Stimulated activated effector memory CD8-positive, alpha-beta T cell treated with anti-CD3 and anti-CD28 coated beads, Interleukin-12 subunit alpha, Interleukin-12 subunit beta, amount 100 ng/mL, for 72 hours (primary cell): ENCODE results near the gene PPM1B.

ENCODE experiments used
- ATAC-seq: fragments of 150-1000 bp; cut with Tn5 transposase; 2 replicates; pipeline ENCODE4 v1.10.0; 2021
- DNase-seq, 2 donors: peaks; one replicate each; pipeline ENCODE4 v3.0.0; 2021 to 2022; ENCODE audit warnings: low spot score in 2 of 2
- H3K27ac Mint-ChIP-seq: one replicate; pipeline ENCODE4 v1.8.0; 2022; ENCODE audit warnings: mild to moderate bottlenecking, mixed read lengths
- H3K36me3 Mint-ChIP-seq: one replicate; pipeline ENCODE4 v1.8.0; 2022; ENCODE audit warnings: mild to moderate bottlenecking, mixed read lengths
- H3K4me1 Mint-ChIP-seq: one replicate; pipeline ENCODE4 v1.8.0; 2022; ENCODE audit warnings: mixed read lengths
- H3K4me3 Mint-ChIP-seq: one replicate; pipeline ENCODE4 v1.8.0; 2022; ENCODE audit warnings: mild to moderate bottlenecking, mixed read lengths
- H3K9me3 Mint-ChIP-seq: one replicate; pipeline ENCODE4 v1.8.0; 2022; ENCODE audit warnings: mixed read lengths

Gene PPM1B

DNA sequence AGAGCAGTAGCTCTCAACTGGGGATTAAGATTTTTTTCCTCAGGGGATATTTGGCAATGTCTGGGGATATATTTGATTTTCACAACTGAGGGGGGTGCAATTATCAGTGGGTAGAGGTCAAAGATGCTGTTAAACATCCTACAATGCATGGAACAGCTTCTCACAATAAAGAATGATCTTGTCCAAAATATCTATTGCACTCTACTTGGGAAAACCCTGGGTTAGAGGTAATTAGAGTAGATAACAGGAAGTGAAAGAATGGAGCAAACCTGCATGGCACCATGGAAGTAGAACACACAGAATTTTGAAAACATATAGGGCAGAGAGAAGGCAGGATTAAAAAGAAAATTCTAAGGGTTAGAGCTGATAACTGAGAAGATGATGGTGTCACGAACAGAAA is 26.4 kb upstream of the PPM1B start:
- no peak overlapping the region for H3K4me3 Mint-ChIP-seq
- H3K9me3 Mint-ChIP-seq: no peaks in the 10 kb centered on the region
- no peak for DNase-seq
- no peaks in the 10 kb centered on the region for H3K36me3 Mint-ChIP-seq
- H3K27ac Mint-ChIP-seq: no peak overlapping the region
- H3K4me1 Mint-ChIP-seq: peaks cover 4% of the 10 kb centered on the region
- ATAC-seq: no peak

GRCh38 chr2:44143701-44144100 is 25.0 kb upstream of the PPM1B start:
- peaks cover 4% of the 10 kb centered on the region for H3K4me1 Mint-ChIP-seq
- no peaks in the 10 kb centered on the region for H3K36me3 Mint-ChIP-seq
- no peak overlapping the region for H3K27ac Mint-ChIP-seq
- no peaks in the 10 kb centered on the region for H3K9me3 Mint-ChIP-seq
- DNase-seq (no peak), ATAC-seq (no peak)
- no peak overlapping the region for H3K4me3 Mint-ChIP-seq

DNA sequence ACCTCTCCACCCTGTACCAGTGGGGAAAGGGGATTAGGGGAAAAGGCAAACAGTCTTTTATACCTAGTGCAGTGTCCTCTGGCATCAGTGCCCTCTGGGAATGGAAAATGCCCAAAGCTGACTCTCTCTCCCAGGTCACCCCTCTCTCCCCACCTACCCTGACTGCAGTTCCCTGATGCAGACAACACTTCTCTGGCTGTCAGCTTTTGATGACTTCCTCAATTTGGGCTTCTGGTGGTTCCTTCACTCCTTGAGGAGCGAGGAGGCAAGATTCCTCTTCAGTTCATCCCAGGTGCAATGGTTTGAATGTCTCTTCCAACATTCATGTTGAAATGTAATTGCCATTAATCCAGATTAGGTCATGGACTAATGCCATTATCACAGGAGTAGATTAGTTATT is 19.7 kb upstream of the PPM1B start:
- no peaks in the 10 kb centered on the region for H3K4me1 Mint-ChIP-seq
- no peaks in the 10 kb centered on the region for H3K36me3 Mint-ChIP-seq
- no peak overlapping the region for H3K27ac Mint-ChIP-seq
- H3K4me3 Mint-ChIP-seq: no peak overlapping the region
- DNase-seq: no peak
- H3K9me3 Mint-ChIP-seq: no peaks in the 10 kb centered on the region
- ATAC-seq: no peak

DNA sequence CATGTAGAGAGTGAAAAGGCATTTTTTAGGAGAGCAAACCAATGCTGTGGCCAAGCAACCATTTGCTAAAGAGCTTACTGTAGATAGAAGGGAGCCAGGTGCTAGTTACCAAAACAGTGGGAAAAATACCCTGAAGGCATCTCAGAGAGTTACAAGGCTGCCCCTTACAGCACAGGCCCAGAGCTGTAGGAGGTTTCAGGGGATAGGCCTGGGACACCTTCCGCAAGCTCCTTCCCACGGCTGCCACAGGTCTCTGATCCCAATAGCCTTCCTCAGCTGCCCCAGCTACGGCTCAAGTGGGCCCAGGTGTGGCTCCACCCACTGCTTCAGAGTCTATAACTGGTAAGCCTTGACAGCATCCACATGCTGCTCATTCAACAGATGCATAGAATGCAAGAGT is 18.2 kb upstream of the PPM1B start:
- H3K9me3 Mint-ChIP-seq: no peaks in the 10 kb centered on the region
- no peaks in the 10 kb centered on the region for H3K36me3 Mint-ChIP-seq
- no peak overlapping the region for H3K27ac Mint-ChIP-seq
- H3K4me3 Mint-ChIP-seq: no peak overlapping the region
- DNase-seq: no peak
- no peaks in the 10 kb centered on the region for H3K4me1 Mint-ChIP-seq
- ATAC-seq: no peak

GRCh38 chr2:44152865-44153669 is 15.6 kb upstream of the PPM1B start:
- H3K27ac Mint-ChIP-seq: no peak overlapping the region
- H3K4me1 Mint-ChIP-seq: no peaks in the 10 kb centered on the region
- ATAC-seq (no peak), DNase-seq (no peak)
- no peaks in the 10 kb centered on the region for H3K36me3 Mint-ChIP-seq
- H3K4me3 Mint-ChIP-seq: no peak overlapping the region
- H3K9me3 Mint-ChIP-seq: no peaks in the 10 kb centered on the region

DNA sequence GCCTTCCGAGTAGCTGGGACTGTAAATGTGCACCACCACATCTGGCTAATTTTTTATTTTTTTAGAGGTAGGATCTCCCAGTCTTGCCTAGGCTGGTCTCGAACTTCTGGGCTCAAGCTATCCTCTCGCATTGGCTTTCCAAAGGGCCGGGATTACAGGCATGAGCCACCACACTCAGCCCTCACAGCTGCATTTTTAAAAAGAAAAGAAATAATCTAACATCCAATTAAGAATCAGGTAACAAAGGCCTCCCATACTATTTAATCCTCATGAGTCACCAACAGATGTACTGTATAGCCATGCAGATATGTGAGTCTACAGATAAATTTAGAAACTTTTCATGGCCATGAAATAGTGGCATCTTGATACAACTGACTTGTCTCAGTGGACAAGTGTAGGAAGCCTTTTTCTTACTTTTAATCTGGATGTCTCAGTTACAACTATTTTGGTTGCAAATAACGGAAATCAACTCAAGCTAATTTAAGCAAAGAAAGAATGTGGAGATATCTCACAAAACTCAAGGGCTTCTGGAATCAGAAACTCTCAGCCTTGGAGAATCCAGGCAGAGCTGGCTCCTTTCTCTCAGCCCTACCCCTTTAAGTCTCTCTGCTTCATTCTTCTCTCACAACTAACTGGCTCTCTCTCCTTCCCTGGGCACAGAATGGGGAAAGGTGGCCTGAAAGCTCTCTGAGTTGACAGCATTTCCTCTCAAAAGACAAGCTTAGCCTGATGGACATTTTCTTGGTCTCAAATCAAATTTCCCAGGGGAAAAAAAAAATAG is 12.8 kb upstream of the PPM1B start:
- no peak for DNase-seq

GRCh38 chr2:44163777-44164176 is 4.9 kb upstream of the PPM1B start:
- DNase-seq (no peak), ATAC-seq (no peak)
- Mint-ChIP-seq H3K4me3 (no peak overlapping the region), H3K4me1 (peaks cover 9% of the 10 kb centered on the region), H3K27ac (no peak overlapping the region), H3K9me3 (no peaks in the 10 kb centered on the region), H3K36me3 (peaks cover 13% of the 10 kb centered on the region)

More for the DNA sequence above, 12.8 kb upstream of the PPM1B start:
- Mint-ChIP-seq H3K36me3 (no peaks in the 10 kb centered on the region), H3K9me3 (no peaks in the 10 kb centered on the region), H3K4me1 (no peaks in the 10 kb centered on the region), H3K27ac (no peak overlapping the region), H3K4me3 (no peak overlapping the region)
- ATAC-seq: no peak

DNA sequence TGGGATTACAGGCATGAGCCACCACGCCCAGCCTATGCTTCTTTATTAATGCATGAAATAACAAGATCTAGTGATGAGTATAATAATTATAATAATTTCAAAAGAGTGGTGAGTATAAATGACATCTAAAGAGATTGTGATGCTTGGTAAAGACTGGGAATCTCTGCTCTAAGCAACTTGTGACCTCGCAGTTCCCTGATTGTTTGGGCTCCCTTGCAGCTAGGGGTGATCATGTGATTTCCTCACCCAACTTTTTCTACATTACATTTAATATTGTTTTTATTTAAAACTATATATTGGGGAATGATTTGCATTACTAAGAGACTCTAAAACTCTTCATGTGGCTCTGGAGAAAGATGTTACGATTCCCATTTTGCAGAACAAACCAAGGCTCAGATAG is 4.1 kb upstream of the PPM1B start:
- ATAC-seq: no peak
- no peaks in the 10 kb centered on the region for H3K9me3 Mint-ChIP-seq
- no peak overlapping the region for H3K27ac Mint-ChIP-seq
- peaks cover 20% of the 10 kb centered on the region for H3K36me3 Mint-ChIP-seq
- DNase-seq: no peak
- no peak overlapping the region for H3K4me3 Mint-ChIP-seq
- peaks cover 9% of the 10 kb centered on the region for H3K4me1 Mint-ChIP-seq

- H3K4me3 Mint-ChIP-seq: no peak overlapping the region
These were observed 2.6 kb upstream of the PPM1B start for GRCh38 chr2:44166096-44166495.

GRCh38 chr2:44167311-44167907 is 1.3 kb upstream of the PPM1B start:
- ATAC-seq (no peak), DNase-seq (no peak)
- Mint-ChIP-seq H3K27ac (peak overlapping the region; percentile 99), H3K4me3 (peak overlapping the region; percentile 79), H3K9me3 (no peaks in the 10 kb centered on the region), H3K4me1 (peaks cover 26% of the 10 kb centered on the region), H3K36me3 (peaks cover 29% of the 10 kb centered on the region)

More at GRCh38 chr2:44166096-44166495, 2.6 kb upstream of the PPM1B start:
- Mint-ChIP-seq H3K4me1 (peaks cover 20% of the 10 kb centered on the region), H3K9me3 (no peaks in the 10 kb centered on the region), H3K36me3 (peaks cover 23% of the 10 kb centered on the region), H3K27ac (no peak overlapping the region)
- ATAC-seq: no peak
- DNase-seq: no peak

GRCh38 chr2:44167908-44168680 is 581 bp upstream of the PPM1B start:
- peak; percentile 81 to 95 for DNase-seq
- peak overlapping the region; percentile 79 for H3K4me3 Mint-ChIP-seq
- H3K36me3 Mint-ChIP-seq: peaks cover 29% of the 10 kb centered on the region
- ATAC-seq: peak; percentile 88
- peak overlapping the region; percentile 99 for H3K27ac Mint-ChIP-seq
- no peaks in the 10 kb centered on the region for H3K9me3 Mint-ChIP-seq
- H3K4me1 Mint-ChIP-seq: peaks cover 33% of the 10 kb centered on the region

DNA sequence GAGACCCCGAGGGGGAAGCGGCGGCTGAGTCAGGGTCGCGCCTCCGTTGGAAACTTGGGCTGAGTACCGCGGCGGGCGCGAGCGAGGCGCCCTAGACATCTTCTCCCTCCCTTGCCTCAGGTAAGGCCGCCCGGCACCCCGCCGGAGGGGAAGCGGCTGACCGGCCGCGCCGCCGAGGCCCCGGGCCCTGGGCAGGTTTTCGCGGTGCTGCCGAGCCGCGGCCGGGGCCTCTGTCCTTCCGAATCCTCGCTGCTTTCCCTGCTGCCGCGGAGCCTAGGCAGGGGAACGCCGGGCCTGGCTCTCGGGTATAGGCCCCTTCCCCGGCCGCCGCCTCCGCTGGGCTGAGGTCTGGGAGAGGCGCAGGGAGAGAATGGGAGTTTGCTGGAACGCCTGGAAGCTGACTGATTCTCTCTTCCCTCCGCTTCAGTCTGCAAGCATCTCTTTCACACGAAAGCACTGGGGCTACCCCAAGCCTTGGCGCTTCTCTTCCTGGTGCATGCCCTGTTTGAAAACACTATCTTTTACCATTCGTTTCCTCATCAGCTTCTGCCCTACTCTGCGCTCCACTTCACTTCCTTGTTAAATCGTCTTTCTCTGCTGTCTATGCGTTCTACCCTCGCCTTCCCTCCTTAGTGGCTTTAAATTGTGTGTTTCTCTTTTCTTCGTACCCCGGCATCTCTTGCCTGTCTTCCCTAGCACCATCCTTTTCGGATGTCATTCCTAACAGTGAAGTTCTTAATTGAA is 652 bp downstream of the PPM1B start:
- Mint-ChIP-seq H3K9me3 (no peaks in the 10 kb centered on the region), H3K36me3 (peaks cover 29% of the 10 kb centered on the region), H3K4me3 (peak overlapping the region; percentile 79), H3K4me1 (peaks cover 34% of the 10 kb centered on the region), H3K27ac (peak overlapping the region; percentile 99)
- DNase-seq (peak; percentile 47 to 84), ATAC-seq (peak; percentile 27)

GRCh38 chr2:44170311-44170717 is 1.6 kb downstream of the PPM1B start:
- Mint-ChIP-seq H3K4me3 (peak overlapping the region; percentile 79), H3K36me3 (peaks cover 37% of the 10 kb centered on the region), H3K9me3 (no peaks in the 10 kb centered on the region), H3K4me1 (peaks cover 44% of the 10 kb centered on the region), H3K27ac (peak overlapping the region; percentile 99)
- no peak for DNase-seq
- ATAC-seq: no peak

- ATAC-seq: no peak
- Mint-ChIP-seq H3K27ac (peak overlapping the region; percentile 99), H3K36me3 (peaks cover 43% of the 10 kb centered on the region), H3K4me3 (peak overlapping the region; percentile 79), H3K9me3 (no peaks in the 10 kb centered on the region), H3K4me1 (peaks cover 51% of the 10 kb centered on the region)
- no peak for DNase-seq
These were observed 2.3 kb downstream of the PPM1B start for GRCh38 chr2:44171018-44171417.
